K562 (cell line): Measurements from ENCODE around the gene STMP1. TPM values are rescaled to one million over a fixed set of nuclear protein-coding genes. Genes with fewer than 3 reads are reported as not detected.

Experiments
- ATAC-seq: fragments of 200-7000 bp; cut with Tn5 transposase; 3 replicates; pipeline ENCODE4 v1.9.1; 2020; ENCODE audit warnings: moderate library complexity
- BruUV-seq: library from RNA; stranded (reverse); fragments of 400-500 nt; replicated peaks from 2 replicates; lab custom pipeline; 2021; lab: Mats Ljungman, UMichigan
- CTCF ChIA-PET: fragments of 300-600 bp; formaldehyde crosslinking; extraction: SDS; loops from one replicate; lab custom pipeline; 2021; ENCODE audit warnings: low intra/inter-chr PET ratio; lab: Yijun Ruan, JAX
- POLR2A ChIA-PET: fragments of 300-600, 350-650 bp; sonication (Branson Sonifier 250); formaldehyde crosslinking; extraction: SDS; loops from one replicate; lab custom pipeline; 2021; ENCODE audit warnings: antibody characterized with exemption, inconsistent platforms; lab: Yijun Ruan, JAX
- DNase-seq, 4 experiments: peaks; one replicate each; pipeline versions ENCODE4 v3.0.0 to v3.0.0-alpha.2; 2011 to 2018; ENCODE audit warnings: low spot score in 3 of 4, mixed read lengths in 3 of 4; ENCODE audit errors: extremely low read depth in 1 of 4
- FAIRE-seq: peaks from 2 replicates; lab custom pipeline; 2011; peaks lifted over from hg19 to GRCh38; lab: Jason Lieb, UNC
- H2AFZ ChIP-seq: 2 replicates; pipeline ENCODE4 v1.6.0; 2011; ENCODE audit warnings: low read depth, low read length, control low read depth, inconsistent platforms
- H3K27ac ChIP-seq: fragments of 200-600 bp; 3 replicates; pipeline ENCODE4 v1.8.0; 2011; ENCODE audit warnings: low read depth, mild to moderate bottlenecking, control low read depth, inconsistent platforms, low read length, moderate library complexity, mixed read lengths; ENCODE audit errors: extremely low read depth
- H3K27me3 ChIP-seq, 2 experiments: fragments of 300-600 bp in 1 of 2; 2 replicates in 1 of 2; 3 replicates in 1 of 2; pipeline versions ENCODE4 v1.6.0 to v1.8.0; 2011; ENCODE audit warnings: inconsistent platforms in 2 of 2, low read length in 2 of 2, mild to moderate bottlenecking in 1 of 2, mixed read lengths in 1 of 2, moderate library complexity in 1 of 2; ENCODE audit not compliant: control insufficient read depth in 2 of 2, insufficient read depth in 2 of 2
- H3K36me3 ChIP-seq: fragments of 300-600 bp; 3 replicates; pipeline ENCODE4 v1.8.0; 2011; ENCODE audit warnings: mild to moderate bottlenecking, low read length, inconsistent platforms; ENCODE audit not compliant: control insufficient read depth, insufficient read depth
- H3K4me1 ChIP-seq, 2 experiments: fragments of 200-600 bp in 1 of 2; replicated peaks in 1 of 2; 2 replicates in 1 of 2; 3 replicates in 1 of 2; pipeline versions ENCODE4 v1.5.1 to v1.8.0; 2011; ENCODE audit warnings: inconsistent platforms in 2 of 2, low read length in 2 of 2, mild to moderate bottlenecking in 1 of 2, mixed read lengths in 1 of 2, moderate library complexity in 1 of 2; ENCODE audit not compliant: control insufficient read depth in 2 of 2, insufficient read depth in 2 of 2
- H3K4me2 ChIP-seq: 2 replicates; pipeline ENCODE4 v1.6.1; 2011; ENCODE audit warnings: low read length, control low read depth, inconsistent platforms, mixed read lengths; ENCODE audit not compliant: insufficient read depth
- H3K4me3 ChIP-seq: fragments of 200-600 bp; sonication (generic), shearing (Covaris generic); 2 replicates; pipeline ENCODE4 v1.5.1; 2016; ENCODE audit warnings: control low read depth, inconsistent platforms
- H3K79me2 ChIP-seq: fragments of 200-600 bp; 3 replicates; pipeline ENCODE4 v1.8.0; 2011; ENCODE audit warnings: low read length, inconsistent platforms; ENCODE audit not compliant: control insufficient read depth, insufficient read depth
- H3K9ac ChIP-seq, 2 experiments: 2 replicates each; pipeline versions ENCODE4 v1.6.0 to v1.6.1; 2011; ENCODE audit warnings: low read depth in 2 of 2, low read length in 2 of 2, control low read depth in 1 of 2, inconsistent platforms in 1 of 2, mild to moderate bottlenecking in 1 of 2, mixed read lengths in 1 of 2; ENCODE audit not compliant: insufficient read depth in 1 of 2
- H3K9me1 ChIP-seq: one replicate; pipeline ENCODE4 v1.6.0; 2011; ENCODE audit warnings: inconsistent platforms, mild to moderate bottlenecking, low read length, moderate library complexity; ENCODE audit not compliant: control insufficient read depth, insufficient read depth
- H3K9me3 ChIP-seq: replicated peaks from 2 replicates; pipeline ENCODE4 v1.5.1; 2011; ENCODE audit warnings: low read depth, low read length, inconsistent platforms; ENCODE audit not compliant: control insufficient read depth, insufficient read depth
- H4K20me1 ChIP-seq: replicated peaks from 2 replicates; pipeline ENCODE4 v1.6.1; 2011; ENCODE audit warnings: low read length, inconsistent platforms, mixed read lengths; ENCODE audit not compliant: control insufficient read depth, insufficient read depth
- CXXC5 ChIP-seq: fragments of 250-450 bp; sonication (Bioruptor Pico); IDR thresholded peaks from 2 replicates; pipeline ENCODE4 v1.8.0; 2022; ENCODE audit warnings: inconsistent platforms, mild to moderate bottlenecking, moderate library complexity
- FOXP1 ChIP-seq: sonication (generic); formaldehyde crosslinking; IDR thresholded peaks from 2 replicates; pipeline ENCODE4 v1.8.0; 2022; ENCODE audit warnings: mild to moderate bottlenecking, missing genetic modification reagents
- NRF1 ChIP-seq, 2 experiments: fragments of 450-650 bp; IDR thresholded peaks in 1 of 2; conservative IDR thresholded peaks in 1 of 2; 2 replicates each; pipeline ENCODE4 v1.6.1; 2014; ENCODE audit warnings: mild to moderate bottlenecking in 2 of 2
- WGBS: fragments of 100-300 bp; shearing (Covaris generic); methylation state at CpG from one replicate; pipeline ENCODE4 v1.1.6; 2016; ENCODE audit warnings: low coverage, mixed read lengths; ENCODE audit not compliant: insufficient coverage; ENCODE audit errors: missing lambda C conversion rate; 5-methylcytosine and 5-hydroxymethylcytosine counted together
- in situ Hi-C: fragments of 300-500 bp; cut with MboI; formaldehyde crosslinking; loops from 4 replicates; pipeline ENCODE4 v1.15.0; 2018; ENCODE audit warnings: inconsistent platforms, mixed read lengths
- intact Hi-C: fragments of 100-400 bp; cut with micrococcal nuclease; formaldehyde crosslinking; loops from 2 replicates; pipeline ENCODE4 v1.14.2; 2022
- polyA plus RNA-seq, 8 experiments: library from polyadenylated mRNA; depleted of rRNA in 4 of 8; stranded (reverse) in 5 of 8; unstranded in 3 of 8; fragments of >200 nt; fragmentation: Nextera tagmentation in 2 of 8; fragmentation: Illumina TruSeq in 1 of 8; extraction: Ambion mirVana in 2 of 8; extraction: Trizol in 1 of 8; gene quantifications; 2 replicates each; pipeline versions ENCODE4 v1.2.1 to v1.2.3, GENCODE V29; 2011 to 2014; ENCODE audit warnings: inconsistent platforms in 1 of 8, missing spikeins in 1 of 8
- total RNA-seq, 7 experiments: library from RNA; depleted of rRNA in 6 of 7; stranded (reverse); fragments of >200 nt in 6 of 7; fragmentation: Illumina TruSeq in 2 of 7; extraction: Trizol in 2 of 7; gene quantifications; 2 replicates each; pipeline versions ENCODE4 v1.2.1 to v1.2.3, GENCODE V29; 2011 to 2021; ENCODE audit warnings: low replicate concordance in 1 of 7
- TF ChIP-seq, protein P1 (sequence below): sonication (generic); formaldehyde crosslinking; IDR thresholded peaks from 2 replicates; pipeline ENCODE4 v1.8.0; 2023; ENCODE audit warnings: mild to moderate bottlenecking, missing genetic modification reagents
- TF ChIP-seq, protein P2 (sequence below): fragments of 250-450 bp; sonication (Bioruptor Pico); IDR thresholded peaks from 2 replicates; pipeline ENCODE4 v1.4.0; 2020

STMP1 gene
- total and polyA plus RNA-seq, 9 of the 15 experiments (the other 6 are each of a cell fraction or from before 2014, with no cell fraction given), result 10.6 to 249 (median 56.8) TPM

DNA sequence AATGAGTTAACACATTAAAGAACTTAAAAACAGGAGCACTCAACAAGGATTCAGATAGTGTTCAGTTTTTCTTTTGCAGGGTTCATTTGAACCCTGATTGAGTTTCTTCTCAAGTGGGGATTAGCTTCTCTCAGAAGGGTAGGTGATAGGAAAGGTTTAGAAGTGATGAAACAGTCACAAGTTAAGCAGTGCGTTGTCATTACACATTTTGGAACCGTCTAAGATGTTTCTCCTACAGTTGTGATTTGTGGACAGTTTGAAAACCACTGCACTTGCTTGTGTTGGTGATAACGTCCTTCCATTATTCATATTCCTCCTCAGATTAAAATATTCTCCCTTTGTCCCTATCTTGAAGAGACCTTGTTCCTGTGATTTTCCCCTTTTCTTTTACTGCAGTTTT is 2.7 kb downstream of the STMP1 start (continued):
- 0 out of 2 replicates have a peak, but pooled peaks have one; percentile 12 for TF ChIP-seq CXXC5 (CRISPR knock-in tag)
- no peak for TF ChIP-seq NRF1 (conservative IDR thresholded peaks at IDR 0.05 in 1 of 2, IDR thresholded peaks at IDR 0.05 in 1 of 2)
- no peak for TF ChIP-seq FOXP1
- TF ChIP-seq, all 486 proteins: peak for 13

DNA sequence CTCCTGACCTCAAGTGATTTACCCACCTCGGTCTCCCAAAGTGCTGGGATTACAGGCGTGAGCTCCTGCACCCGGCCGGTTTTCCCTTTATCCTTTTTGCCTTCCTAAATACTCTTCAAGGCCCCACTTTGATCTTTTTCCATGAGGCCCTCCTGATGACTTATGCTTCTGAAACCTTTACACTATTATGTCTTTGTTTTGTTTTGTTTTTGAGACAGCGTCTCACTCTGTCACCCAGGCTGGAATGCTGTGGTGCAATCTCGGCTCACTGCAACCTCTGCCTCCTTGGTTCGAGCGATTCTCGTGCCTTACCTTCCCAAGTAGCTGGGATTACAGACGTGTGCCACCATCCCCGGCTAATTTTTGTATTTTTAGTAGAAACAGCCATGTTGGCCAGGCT is 3.8 kb downstream of the STMP1 start:
- no peak for DNase-seq
- BruUV-seq, result no TSS peak
- no peak for FAIRE-seq
- ChIA-PET CTCF (no interaction called here), POLR2A (interaction anchor here (0.7 kb wide), 1 partner anchor 60 kb away, joined by 3 read pairs; no protein-coding TSS in a partner anchor)
- H3K79me2 ChIP-seq, result peaks cover 87% of the 10 kb centered on the region
- H3K4me1 ChIP-seq, result peaks cover 17 to 19% of the 10 kb centered on the region in 2 experiments
- no peaks in the 10 kb centered on the region for H4K20me1 ChIP-seq
- no peak overlapping the region for H3K4me2 ChIP-seq
- peaks cover 13% of the 10 kb centered on the region for H3K36me3 ChIP-seq
- H3K9me1 ChIP-seq, result peaks cover 5% of the 10 kb centered on the region
- TF ChIP-seq, protein P1, sequence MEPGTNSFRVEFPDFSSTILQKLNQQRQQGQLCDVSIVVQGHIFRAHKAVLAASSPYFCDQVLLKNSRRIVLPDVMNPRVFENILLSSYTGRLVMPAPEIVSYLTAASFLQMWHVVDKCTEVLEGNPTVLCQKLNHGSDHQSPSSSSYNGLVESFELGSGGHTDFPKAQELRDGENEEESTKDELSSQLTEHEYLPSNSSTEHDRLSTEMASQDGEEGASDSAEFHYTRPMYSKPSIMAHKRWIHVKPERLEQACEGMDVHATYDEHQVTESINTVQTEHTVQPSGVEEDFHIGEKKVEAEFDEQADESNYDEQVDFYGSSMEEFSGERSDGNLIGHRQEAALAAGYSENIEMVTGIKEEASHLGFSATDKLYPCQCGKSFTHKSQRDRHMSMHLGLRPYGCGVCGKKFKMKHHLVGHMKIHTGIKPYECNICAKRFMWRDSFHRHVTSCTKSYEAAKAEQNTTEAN (CRISPR knock-in tag), result no peak
- TF ChIP-seq, protein P2, sequence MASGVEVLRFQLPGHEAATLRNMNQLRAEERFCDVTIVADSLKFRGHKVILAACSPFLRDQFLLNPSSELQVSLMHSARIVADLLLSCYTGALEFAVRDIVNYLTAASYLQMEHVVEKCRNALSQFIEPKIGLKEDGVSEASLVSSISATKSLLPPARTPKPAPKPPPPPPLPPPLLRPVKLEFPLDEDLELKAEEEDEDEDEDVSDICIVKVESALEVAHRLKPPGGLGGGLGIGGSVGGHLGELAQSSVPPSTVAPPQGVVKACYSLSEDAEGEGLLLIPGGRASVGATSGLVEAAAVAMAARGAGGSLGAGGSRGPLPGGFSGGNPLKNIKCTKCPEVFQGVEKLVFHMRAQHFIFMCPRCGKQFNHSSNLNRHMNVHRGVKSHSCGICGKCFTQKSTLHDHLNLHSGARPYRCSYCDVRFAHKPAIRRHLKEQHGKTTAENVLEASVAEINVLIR (CRISPR knock-in tag), result no peak
- ATAC-seq, result no peak
- H3K27ac ChIP-seq, result no peak overlapping the region
- in situ Hi-C loops (no loop called here), intact Hi-C loops (loop anchor here (10.0 kb wide), 1 partner anchor 1021 kb away; the partner anchor contains the start of gene BPGM)
- no peak overlapping the region for H3K9ac ChIP-seq
- no peak overlapping the region for H2AFZ ChIP-seq
- 96% methylated on average over 11 of the region's 11 CpGs for WGBS
- no peak overlapping the region for H3K4me3 ChIP-seq
- no peaks in the 10 kb centered on the region for H3K9me3 ChIP-seq
- H3K27me3 ChIP-seq, result no peaks in the 10 kb centered on the region
